Measurements from ENCODE around the gene IDH3G.

DNA sequence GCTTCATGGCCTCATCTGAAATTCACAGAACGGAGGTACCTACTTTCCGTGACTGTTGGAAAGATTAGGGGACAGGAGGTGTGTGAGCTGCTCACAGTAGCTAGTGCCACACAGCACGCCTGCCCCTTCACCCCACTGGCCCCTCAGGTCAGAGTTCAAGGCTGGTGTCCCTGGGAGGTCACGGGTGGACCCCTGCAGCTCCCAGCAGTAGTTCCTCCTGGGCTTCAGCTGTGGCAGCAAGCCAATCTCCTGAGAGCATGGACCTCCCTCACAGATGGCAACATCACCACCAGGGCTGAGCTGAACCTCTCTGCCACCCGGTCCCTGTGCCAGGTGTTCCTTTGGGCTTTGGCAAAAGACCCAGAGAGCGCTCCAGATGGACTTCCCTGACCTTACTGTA, 1.8 kb downstream of the IDH3G start:
- TF ChIP-seq POLR2AphosphoS5 (IDR thresholded peaks at IDR 0.05; ENCODE audit: borderline replicate concordance, low read depth, low read length) (no peak), EZH2 (IDR thresholded peaks at IDR 0.05) (no peak)
